Endothelial cell of umbilical vein (primary cell): ENCODE measurements around the gene MEF2D. TPM values are rescaled to one million over a fixed set of nuclear protein-coding genes. Genes with fewer than 3 reads are reported as not detected.

Experiments used
- BruUV-seq: library from RNA; stranded (reverse); fragments of 400-500 nt; replicated peaks from 2 replicates; lab custom pipeline; 2021; lab: Mats Ljungman, UMichigan
- CTCF ChIA-PET: fragments of 300-600, 350-600 bp; sonication (Branson Sonifier 250); formaldehyde crosslinking; loops from one replicate; lab custom pipeline; 2021; ENCODE audit warnings: antibody characterized with exemption, inconsistent platforms; lab: Charles Lee
- POLR2A ChIA-PET: fragments of 300-600, 350-600 bp; sonication (Branson Sonifier 250); formaldehyde crosslinking; loops from one replicate; lab custom pipeline; 2021; ENCODE audit warnings: antibody characterized with exemption, inconsistent platforms; lab: Charles Lee
- DNase-seq: peaks from one replicate; pipeline ENCODE4 v3.0.0-alpha.2; 2011; ENCODE audit warnings: low read depth, low spot score
- FAIRE-seq: peaks from 2 replicates; lab custom pipeline; 2011; peaks lifted over from hg19 to GRCh38; lab: Jason Lieb, UNC
- H2AFZ ChIP-seq: 2 replicates; pipeline ENCODE4 v1.6.0; 2012; ENCODE audit warnings: low read depth, low read length, control low read depth, inconsistent platforms
- H3K27ac ChIP-seq: 2 replicates; pipeline ENCODE4 v1.5.1; 2011; ENCODE audit warnings: low read depth, mild to moderate bottlenecking, control low read depth, low read length, moderate library complexity; ENCODE audit not compliant: insufficient read depth
- H3K27me3 ChIP-seq, 2 experiments: 2 replicates each; pipeline versions ENCODE4 v1.6.0 to v1.6.1; 2011; ENCODE audit warnings: low read length in 2 of 2, mixed read lengths in 1 of 2; ENCODE audit not compliant: control insufficient read depth in 2 of 2, insufficient read depth in 2 of 2
- H3K36me3 ChIP-seq, 2 experiments: 2 replicates in 1 of 2; 3 replicates in 1 of 2; pipeline ENCODE4 v1.5.1; 2011; ENCODE audit warnings: low read length in 2 of 2, mild to moderate bottlenecking in 1 of 2, moderate library complexity in 1 of 2; ENCODE audit not compliant: control insufficient read depth in 2 of 2, insufficient read depth in 2 of 2; ENCODE audit errors: extremely low read depth in 1 of 2
- H3K4me1 ChIP-seq: 3 replicates; pipeline ENCODE4 v1.5.1; 2011; ENCODE audit warnings: mild to moderate bottlenecking, low read length; ENCODE audit not compliant: control insufficient read depth, insufficient read depth; ENCODE audit errors: extremely low read depth
- H3K4me2 ChIP-seq: 2 replicates; pipeline ENCODE4 v1.6.1; 2011; ENCODE audit warnings: low read length, control low read depth, mixed read lengths; ENCODE audit not compliant: insufficient read depth
- H3K4me3 ChIP-seq, 3 experiments: fragments of 200-600 bp in 1 of 3; sonication (generic), shearing (Covaris generic) in 1 of 3; replicated peaks in 1 of 3; 2 replicates each; pipeline ENCODE4 v1.5.1; 2011 to 2016; ENCODE audit warnings: control low read depth in 3 of 3, low read length in 3 of 3, mild to moderate bottlenecking in 2 of 3, inconsistent platforms in 1 of 3, low read depth in 1 of 3, moderate library complexity in 1 of 3; ENCODE audit not compliant: insufficient read depth in 1 of 3
- H3K79me2 ChIP-seq: 2 replicates; pipeline ENCODE4 v1.6.0; 2012; ENCODE audit warnings: low read length, inconsistent platforms; ENCODE audit not compliant: control insufficient read depth, insufficient read depth
- H3K9ac ChIP-seq: replicated peaks from 2 replicates; pipeline ENCODE3; 2011; ENCODE audit warnings: low read length, control low read depth; ENCODE audit not compliant: insufficient read depth; ENCODE audit errors: extremely low read depth
- H3K9me1 ChIP-seq: replicated peaks from 3 replicates; pipeline ENCODE4 v1.6.0; 2011; ENCODE audit warnings: mild to moderate bottlenecking, low read length; ENCODE audit not compliant: control insufficient read depth, insufficient read depth; ENCODE audit errors: extremely low read depth
- H3K9me3 ChIP-seq: replicated peaks from 2 replicates; pipeline ENCODE4 v1.5.1; 2012; ENCODE audit warnings: low read length, inconsistent platforms; ENCODE audit not compliant: control insufficient read depth, insufficient read depth
- H4K20me1 ChIP-seq: replicated peaks from 2 replicates; pipeline ENCODE3; 2011; ENCODE audit warnings: mild to moderate bottlenecking, low read length; ENCODE audit not compliant: control insufficient read depth, insufficient read depth; ENCODE audit errors: extremely low read depth
- EZH2 ChIP-seq: IDR thresholded peaks from 2 replicates; pipeline ENCODE4 v1.6.1; 2012; ENCODE audit warnings: borderline replicate concordance, low read depth, mild to moderate bottlenecking, moderate library complexity, low read length, inconsistent platforms; ENCODE audit not compliant: severe bottlenecking
- FOS ChIP-seq: IDR thresholded peaks from 2 replicates; pipeline ENCODE4 v1.6.1; 2011; ENCODE audit warnings: mild to moderate bottlenecking, low read length, moderate library complexity, borderline replicate concordance; ENCODE audit not compliant: insufficient read depth
- GATA2 ChIP-seq: IDR thresholded peaks from 2 replicates; pipeline ENCODE4 v1.7.0; 2011; ENCODE audit warnings: low read depth, mild to moderate bottlenecking, moderate library complexity, mixed read lengths, low read length; ENCODE audit not compliant: insufficient read length, insufficient read depth
- JUN ChIP-seq: IDR thresholded peaks from 2 replicates; pipeline ENCODE4 v1.6.1; 2011; ENCODE audit warnings: borderline replicate concordance, low read depth; ENCODE audit not compliant: insufficient read length, insufficient read depth
- MAX ChIP-seq: IDR thresholded peaks from 2 replicates; pipeline ENCODE4 v1.6.1; 2011; ENCODE audit not compliant: insufficient read depth, insufficient read length
- MYC ChIP-seq: IDR thresholded peaks from one replicate; pipeline ENCODE4 v1.6.1; 2011; ENCODE audit warnings: mild to moderate bottlenecking, low read depth, low read length
- POLR2A ChIP-seq: IDR thresholded peaks from 2 replicates; pipeline ENCODE4 v1.6.1; 2012; ENCODE audit warnings: low read depth, mild to moderate bottlenecking, control low read depth, low read length
- POLR2AphosphoS5 ChIP-seq: IDR thresholded peaks from 2 replicates; pipeline ENCODE4 v1.6.1; 2012; ENCODE audit warnings: low read depth, mild to moderate bottlenecking, control low read depth, low read length, moderate library complexity; ENCODE audit not compliant: insufficient read depth
- dilution Hi-C: fragments of 300-500 bp; cut with MboI; formaldehyde crosslinking; loops from one replicate; pipeline ENCODE4 v1.15.0; 2019; ENCODE audit warnings: low sequenced_read_pairs; ENCODE audit not compliant: extremely low pct_ligation_motif_present
- intact Hi-C: fragments of 100-400 bp; cut with micrococcal nuclease; formaldehyde crosslinking; loops from one replicate; pipeline ENCODE4 v1.10.0; 2022
- polyA plus RNA-seq, 4 experiments: library from polyadenylated mRNA; depleted of rRNA in 3 of 4; stranded (reverse) in 3 of 4; unstranded in 1 of 4; fragments of >200 nt; gene quantifications; 2 replicates each; pipeline versions ENCODE4 v1.2.1 to v1.2.3, GENCODE V29; 2011 to 2012; ENCODE audit warnings: missing spikeins in 1 of 4
- total RNA-seq: library from RNA; stranded (reverse); gene quantifications from 2 replicates; pipeline ENCODE4 v1.2.3, GENCODE V29; 2021
- TF ChIP-seq, protein P1 (sequence below), 2 donors: IDR thresholded peaks; 1 replicate in 1 of 2; 2 replicates in 1 of 2; pipeline ENCODE4 v1.5.1; 2011; ENCODE audit warnings: low read length in 2 of 2, mild to moderate bottlenecking in 2 of 2, moderate library complexity in 2 of 2, control low read depth in 1 of 2, inconsistent platforms in 1 of 2, low read depth in 1 of 2; ENCODE audit not compliant: insufficient read depth in 1 of 2; ENCODE audit errors: extremely low read depth in 1 of 2

The MEF2D gene
- total and polyA plus RNA-seq, 2 donors (not counting 3 experiments of a cell fraction or from before 2014, with no cell fraction given) = 45.4 to 52.2 TPM

DNA sequence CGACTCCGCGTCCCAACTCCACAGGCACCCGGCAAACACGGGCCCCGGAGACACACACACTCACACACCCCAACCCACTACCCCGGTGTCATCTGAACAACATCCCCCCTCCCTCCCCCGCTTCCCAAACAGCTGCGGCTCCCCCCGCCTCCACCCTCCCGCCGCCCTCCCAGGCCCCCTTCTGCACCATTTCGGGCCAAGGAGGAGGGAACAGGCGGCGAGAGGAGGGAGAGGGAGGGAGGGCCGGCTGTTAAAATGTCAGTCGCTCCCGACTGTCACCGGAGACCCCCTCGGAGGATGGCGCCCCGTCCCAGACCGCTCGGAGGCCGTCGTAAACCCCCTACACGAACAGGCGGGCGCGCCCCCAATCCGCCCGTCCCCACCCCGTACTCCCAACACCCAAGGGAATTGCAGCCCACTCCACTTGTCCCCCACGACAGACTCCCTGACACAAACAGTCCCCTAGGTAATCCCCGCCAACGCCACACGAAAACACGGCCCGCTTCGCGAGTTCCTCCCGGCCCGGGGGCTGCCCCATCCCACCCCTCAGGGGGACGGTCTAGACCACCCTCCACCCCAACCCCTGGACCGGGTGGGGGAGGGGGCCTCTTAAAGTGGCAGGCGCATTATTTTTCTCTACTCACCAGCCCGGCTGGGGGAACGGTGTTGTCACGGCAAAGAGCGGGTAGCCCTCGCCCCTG, 583 bp downstream of the MEF2D start:
- FAIRE-seq = no peak
- POLR2A ChIA-PET = interaction anchor here (0.9 to 1.7 kb wide), 3 partner anchors 9 to 19 kb away, joined by 3 to 16 read pairs (median 9); no protein-coding TSS in a partner anchor
- H3K27ac ChIP-seq = peak overlapping the region; percentile 94
- dilution Hi-C loops (no loop called here), intact Hi-C loops (loop anchor here (1.0 to 10.0 kb wide), 6 partner anchors 20 to 395 kb away; partner anchors contain the start of genes NAXE and PEAR1)
- TF ChIP-seq FOS = no peak
- peak; percentile 48 for DNase-seq
- BruUV-seq = no TSS peak
- peaks cover 55% of the 10 kb centered on the region for H3K79me2 ChIP-seq
- H3K4me1 ChIP-seq = peaks cover 64% of the 10 kb centered on the region
- peak overlapping the region; percentile 21 for H3K4me2 ChIP-seq
- H3K9ac ChIP-seq = peak overlapping the region; percentile 93
- H4K20me1 ChIP-seq = no peaks in the 10 kb centered on the region
- H3K9me3 ChIP-seq = no peaks in the 10 kb centered on the region
- no peaks in the 10 kb centered on the region for H3K36me3 ChIP-seq
- H3K9me1 ChIP-seq = no peaks in the 10 kb centered on the region
- peak overlapping the region; percentile 84 to 95 (median 88) for H3K4me3 ChIP-seq
- H2AFZ ChIP-seq = no peak overlapping the region
- H3K27me3 ChIP-seq = no peaks in the 10 kb centered on the region
- CTCF ChIA-PET = interaction anchor here (1.1 to 6.1 kb wide), 11 partner anchors 9 to 114 kb away, joined by 3 to 149 read pairs (median 5); no protein-coding TSS in a partner anchor

- Histone ChIP-seq H3K27me3 (no peaks in the 10 kb centered on the region), H2AFZ (no peak overlapping the region), H3K9me3 (no peaks in the 10 kb centered on the region), H4K20me1 (no peaks in the 10 kb centered on the region), H3K27ac (peak overlapping the region; percentile 65), H3K9ac (peak overlapping the region; percentile 84), H3K4me3 (peak overlapping the region; percentile 53 to 95 (median 84)), H3K4me2 (peak overlapping the region; percentile 21), H3K4me1 (peaks cover 59% of the 10 kb centered on the region), H3K36me3 (peaks cover 0 to 4% of the 10 kb centered on the region in 2 experiments), H3K9me1 (no peaks in the 10 kb centered on the region), H3K79me2 (peaks cover 62% of the 10 kb centered on the region)
- DNase-seq (no peak), FAIRE-seq (peak; percentile 53)
- ChIA-PET CTCF (interaction anchor here (1.1 to 6.1 kb wide), 6 partner anchors 9 to 114 kb away, joined by 3 to 149 read pairs (median 6); no protein-coding TSS in a partner anchor), POLR2A (no interaction called here)
- intact Hi-C loops = no loop called here
- TF ChIP-seq, protein P1, sequence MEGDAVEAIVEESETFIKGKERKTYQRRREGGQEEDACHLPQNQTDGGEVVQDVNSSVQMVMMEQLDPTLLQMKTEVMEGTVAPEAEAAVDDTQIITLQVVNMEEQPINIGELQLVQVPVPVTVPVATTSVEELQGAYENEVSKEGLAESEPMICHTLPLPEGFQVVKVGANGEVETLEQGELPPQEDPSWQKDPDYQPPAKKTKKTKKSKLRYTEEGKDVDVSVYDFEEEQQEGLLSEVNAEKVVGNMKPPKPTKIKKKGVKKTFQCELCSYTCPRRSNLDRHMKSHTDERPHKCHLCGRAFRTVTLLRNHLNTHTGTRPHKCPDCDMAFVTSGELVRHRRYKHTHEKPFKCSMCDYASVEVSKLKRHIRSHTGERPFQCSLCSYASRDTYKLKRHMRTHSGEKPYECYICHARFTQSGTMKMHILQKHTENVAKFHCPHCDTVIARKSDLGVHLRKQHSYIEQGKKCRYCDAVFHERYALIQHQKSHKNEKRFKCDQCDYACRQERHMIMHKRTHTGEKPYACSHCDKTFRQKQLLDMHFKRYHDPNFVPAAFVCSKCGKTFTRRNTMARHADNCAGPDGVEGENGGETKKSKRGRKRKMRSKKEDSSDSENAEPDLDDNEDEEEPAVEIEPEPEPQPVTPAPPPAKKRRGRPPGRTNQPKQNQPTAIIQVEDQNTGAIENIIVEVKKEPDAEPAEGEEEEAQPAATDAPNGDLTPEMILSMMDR (IDR thresholded peaks at IDR 0.05; ENCODE audit: extremely low read depth in 1 of 2, insufficient read depth in 1 of 2, low read depth in 1 of 2, low read length in 2 of 2) = no peak
- no peak for TF ChIP-seq JUN
- TF ChIP-seq EZH2 = no peak
- TF ChIP-seq POLR2AphosphoS5 = no peak
- no peak for TF ChIP-seq POLR2A
- no peak for TF ChIP-seq MAX
- no peak for TF ChIP-seq GATA2
- TF ChIP-seq MYC = no peak
- no peak for TF ChIP-seq FOS
- dilution Hi-C loops = no loop called here
- TSS peak; percentile 0 for BruUV-seq
These were observed 1.3 kb downstream of the MEF2D start for GRCh38 chr1:156499194-156499841.
